ENCODE results near the gene NUMA1.

GRCh38 chr11:72102631-72102945 is 22.2 kb upstream of the NUMA1 start:
- TF ChIP-seq, protein P1, sequence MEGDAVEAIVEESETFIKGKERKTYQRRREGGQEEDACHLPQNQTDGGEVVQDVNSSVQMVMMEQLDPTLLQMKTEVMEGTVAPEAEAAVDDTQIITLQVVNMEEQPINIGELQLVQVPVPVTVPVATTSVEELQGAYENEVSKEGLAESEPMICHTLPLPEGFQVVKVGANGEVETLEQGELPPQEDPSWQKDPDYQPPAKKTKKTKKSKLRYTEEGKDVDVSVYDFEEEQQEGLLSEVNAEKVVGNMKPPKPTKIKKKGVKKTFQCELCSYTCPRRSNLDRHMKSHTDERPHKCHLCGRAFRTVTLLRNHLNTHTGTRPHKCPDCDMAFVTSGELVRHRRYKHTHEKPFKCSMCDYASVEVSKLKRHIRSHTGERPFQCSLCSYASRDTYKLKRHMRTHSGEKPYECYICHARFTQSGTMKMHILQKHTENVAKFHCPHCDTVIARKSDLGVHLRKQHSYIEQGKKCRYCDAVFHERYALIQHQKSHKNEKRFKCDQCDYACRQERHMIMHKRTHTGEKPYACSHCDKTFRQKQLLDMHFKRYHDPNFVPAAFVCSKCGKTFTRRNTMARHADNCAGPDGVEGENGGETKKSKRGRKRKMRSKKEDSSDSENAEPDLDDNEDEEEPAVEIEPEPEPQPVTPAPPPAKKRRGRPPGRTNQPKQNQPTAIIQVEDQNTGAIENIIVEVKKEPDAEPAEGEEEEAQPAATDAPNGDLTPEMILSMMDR (IDR thresholded peaks at IDR 0.05): no peak
- no peak for TF ChIP-seq POLR2A (IDR thresholded peaks at IDR 0.05)
- no peak for TF ChIP-seq EP300 (IDR thresholded peaks at IDR 0.05)

All from tibial nerve (tissue), 4 donors.